NCI-H2107 (cell line): ENCODE measurements around the gene SBK3.
"Not testable (repeated sequence)": the region's sequence is repeated elsewhere in the genome, so short reads cannot be mapped to it uniquely, and the experiment has no call there.

Experiments
- DNase-seq: peaks from one replicate; lab custom pipeline; 2025; lab: John Stamatoyannopoulos, UW

Gene SBK3

GRCh38 chr19:55576746-55577145 is 31.4 kb upstream of the SBK3 start:
- DNase-seq = no peak

GRCh38 chr19:55573929-55574328 is 28.6 kb upstream of the SBK3 start:
- DNase-seq = not testable (repeated sequence)

- not testable (repeated sequence) for DNase-seq
Measured at GRCh38 chr19:55569477-55569876, 24.1 kb upstream of the SBK3 start.

- no peak for DNase-seq
Measured at GRCh38 chr19:55567708-55568328, 22.5 kb upstream of the SBK3 start.

GRCh38 chr19:55566823-55567222 is 21.5 kb upstream of the SBK3 start:
- no peak for DNase-seq

- no peak for DNase-seq
Measured at GRCh38 chr19:55563261-55563690, 17.9 kb upstream of the SBK3 start.

GRCh38 chr19:55559684-55560083 is 14.3 kb upstream of the SBK3 start:
- DNase-seq = no peak

- DNase-seq = no peak
Measured at GRCh38 chr19:55554741-55555152, 9.4 kb upstream of the SBK3 start.

- DNase-seq = no peak
Measured at GRCh38 chr19:55554302-55554701, 9.0 kb upstream of the SBK3 start.

GRCh38 chr19:55553217-55554182 is 8.2 kb upstream of the SBK3 start:
- no peak for DNase-seq

- no peak for DNase-seq
Measured at GRCh38 chr19:55552620-55553019, 7.3 kb upstream of the SBK3 start.

- no peak for DNase-seq
Measured at GRCh38 chr19:55552206-55552605, 6.9 kb upstream of the SBK3 start.

GRCh38 chr19:55550321-55550650 is 4.9 kb upstream of the SBK3 start:
- DNase-seq = no peak

GRCh38 chr19:55549500-55550320 is 4.4 kb upstream of the SBK3 start:
- DNase-seq = peak; percentile 34

- no peak for DNase-seq
Measured at GRCh38 chr19:55546822-55547614, 1.7 kb upstream of the SBK3 start.

GRCh38 chr19:55546011-55546410 is 668 bp upstream of the SBK3 start:
- DNase-seq = no peak

GRCh38 chr19:55544776-55545439 is 435 bp downstream of the SBK3 start:
- no peak for DNase-seq

GRCh38 chr19:55544014-55544413 is 1.3 kb downstream of the SBK3 start:
- no peak for DNase-seq

- DNase-seq = no peak
Measured at GRCh38 chr19:55543567-55543966, 1.8 kb downstream of the SBK3 start.

GRCh38 chr19:55542292-55542855 is 3.0 kb downstream of the SBK3 start:
- no peak for DNase-seq

GRCh38 chr19:55541091-55541490 is 4.3 kb downstream of the SBK3 start:
- no peak for DNase-seq
